ENCODE results near the gene DHX34. TPM values are rescaled to one million over a fixed set of nuclear protein-coding genes. Genes with fewer than 3 reads are reported as not detected.
A peak's percentile ranks its signal among the peaks of the same experiment; 100 is the strongest.

The DHX34 gene
- total RNA-seq, 1 experiment from 2014 or later = 38.2 TPM

DNA sequence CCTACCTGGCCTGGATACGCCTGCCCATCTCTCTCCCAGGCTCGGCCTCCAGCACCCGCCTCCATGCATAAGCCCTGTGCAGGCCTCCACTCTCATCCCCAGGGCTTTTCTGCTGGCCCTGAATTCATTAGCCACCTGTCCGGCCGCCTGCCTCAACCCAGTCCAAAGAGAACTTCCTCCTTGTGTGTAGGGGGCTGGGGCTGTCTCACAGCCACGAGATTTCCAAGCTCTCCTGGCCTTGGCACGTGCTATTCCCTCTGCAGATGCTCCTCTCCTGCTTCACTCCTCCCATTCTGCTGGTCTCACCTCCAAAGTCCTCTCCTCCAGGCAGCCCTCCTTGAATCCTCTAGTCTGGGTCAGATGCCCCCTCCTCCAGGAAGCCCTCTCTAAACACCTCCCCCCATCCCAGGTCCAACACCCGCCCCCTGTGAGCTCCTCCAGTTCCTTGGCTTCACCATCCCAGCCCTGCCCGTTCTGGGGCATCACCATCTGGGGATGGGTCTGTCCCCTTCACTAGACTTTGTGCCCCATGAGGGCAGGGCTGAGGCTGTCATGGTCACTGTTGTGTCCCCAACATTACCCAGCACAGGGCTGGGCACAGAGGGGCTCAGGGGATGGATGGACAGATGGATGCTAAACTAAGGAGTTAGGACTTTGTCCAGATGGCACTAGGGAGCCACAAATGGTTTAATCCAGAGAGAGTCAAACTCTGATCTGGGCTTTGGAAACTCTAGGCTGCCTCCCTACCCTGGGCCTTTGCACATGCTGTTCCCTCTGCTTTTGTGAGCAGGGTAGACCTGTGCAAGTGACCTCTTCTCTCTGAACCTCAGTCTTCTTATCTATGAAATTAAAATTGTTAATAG, 55.5 kb downstream of the DHX34 start:
- Histone ChIP-seq H4K8ac (replicated peaks; ENCODE audit: insufficient read length, low read depth, low read length) (no peak overlapping the region), H2BK20ac (ENCODE audit: low read depth, low read length, poor library complexity, severe bottlenecking) (no peak overlapping the region), H2BK12ac (ENCODE audit: insufficient read length, low read depth, low read length) (no peak overlapping the region), H3K4me1 (ENCODE audit: insufficient read depth, low read length) (no peaks in the 10 kb centered on the region; the same call in 1 of the 2 replicates), H3K9ac (ENCODE audit: extremely low read depth, insufficient read length, low read length) (no peak overlapping the region), H3T11ph (ENCODE audit: low read length) (no peak overlapping the region), H3K9me3 (ENCODE audit: control insufficient read depth, low read depth, low read length) (no peaks in the 10 kb centered on the region), H3K23me2 (ENCODE audit: insufficient read length, low read depth, low read length, poor library complexity, severe bottlenecking) (peaks cover 4% of the 10 kb centered on the region), H3K56ac (ENCODE audit: insufficient read length, low read depth, low read length) (no peak overlapping the region), H4K20me1 (ENCODE audit: control insufficient read depth, insufficient read depth, insufficient read length) (no peaks in the 10 kb centered on the region), H3K79me1 (ENCODE audit: insufficient read depth, low read depth, low read length, poor library complexity, severe bottlenecking) (no peaks in the 10 kb centered on the region), H2AFZ (ENCODE audit: low read length) (no peak overlapping the region), H3K79me2 (ENCODE audit: insufficient read depth, low read length) (no peaks in the 10 kb centered on the region), H2BK120ac (ENCODE audit: low read depth, low read length, poor library complexity, severe bottlenecking) (no peak overlapping the region), H4K5ac (ENCODE audit: insufficient read length, low read depth, low read length) (no peak overlapping the region), H3K4me2 (ENCODE audit: insufficient read depth, insufficient read length, low read length) (no peak overlapping the region), H2AK5ac (ENCODE audit: insufficient read length, low read length) (no peak overlapping the region), H3K4ac (ENCODE audit: low read depth, low read length) (no peak overlapping the region), H2BK15ac (ENCODE audit: low read depth, low read length) (no peak overlapping the region), H4K91ac (ENCODE audit: insufficient read length, low read depth, low read length) (no peak overlapping the region), H3K27ac (ENCODE audit: insufficient read length, low read depth, low read length) (no peak overlapping the region), H3K27me3 (ENCODE audit: insufficient read depth, low read length) (no peaks in the 10 kb centered on the region), H3K18ac (ENCODE audit: insufficient read length, low read depth, low read length) (no peak overlapping the region), H3K23ac (ENCODE audit: insufficient read length, low read depth, low read length) (no peak overlapping the region), H3K14ac (ENCODE audit: insufficient read depth, low read length) (no peak overlapping the region; the same call in 1 of the 2 replicates), H2BK5ac (ENCODE audit: insufficient read length, low read length) (no peak overlapping the region)
- Mint-ChIP-seq H3K4me1 (peaks cover 6 to 12% of the 10 kb centered on the region in 2 experiments), H3K4me3 (no peak overlapping the region), H3K27me3 (ENCODE audit: low read depth) (peaks cover 5% of the 10 kb centered on the region), H3K36me3 (ENCODE audit: insufficient read depth in 1 of 3, low read depth in 3 of 3) (peaks cover 5 to 17% (median 7%) of the 10 kb centered on the region in 3 experiments; a peak in 6 of 7 replicates), H3K27ac (peak overlapping the region in 1 of 3 experiments; percentile 77; a peak in 3 of 7 replicates), H3K9me3 (no peaks in the 10 kb centered on the region; a peak in 2 of 5 replicates)
- DNase-seq = no peak
- TF ChIP-seq, protein P1, sequence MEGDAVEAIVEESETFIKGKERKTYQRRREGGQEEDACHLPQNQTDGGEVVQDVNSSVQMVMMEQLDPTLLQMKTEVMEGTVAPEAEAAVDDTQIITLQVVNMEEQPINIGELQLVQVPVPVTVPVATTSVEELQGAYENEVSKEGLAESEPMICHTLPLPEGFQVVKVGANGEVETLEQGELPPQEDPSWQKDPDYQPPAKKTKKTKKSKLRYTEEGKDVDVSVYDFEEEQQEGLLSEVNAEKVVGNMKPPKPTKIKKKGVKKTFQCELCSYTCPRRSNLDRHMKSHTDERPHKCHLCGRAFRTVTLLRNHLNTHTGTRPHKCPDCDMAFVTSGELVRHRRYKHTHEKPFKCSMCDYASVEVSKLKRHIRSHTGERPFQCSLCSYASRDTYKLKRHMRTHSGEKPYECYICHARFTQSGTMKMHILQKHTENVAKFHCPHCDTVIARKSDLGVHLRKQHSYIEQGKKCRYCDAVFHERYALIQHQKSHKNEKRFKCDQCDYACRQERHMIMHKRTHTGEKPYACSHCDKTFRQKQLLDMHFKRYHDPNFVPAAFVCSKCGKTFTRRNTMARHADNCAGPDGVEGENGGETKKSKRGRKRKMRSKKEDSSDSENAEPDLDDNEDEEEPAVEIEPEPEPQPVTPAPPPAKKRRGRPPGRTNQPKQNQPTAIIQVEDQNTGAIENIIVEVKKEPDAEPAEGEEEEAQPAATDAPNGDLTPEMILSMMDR (conservative IDR thresholded peaks at IDR 0.05) = no peak
- WGBS (ENCODE audit: extremely low coverage, insufficient read length, low lambda C conversion rate) = no CpG with 5 or more reads among the region's 9 CpGs
